HL-60 (cell line): Measurements from ENCODE around the gene MPZL3.

Experiments used
- POLR2AphosphoS5 ChIP-seq: IDR thresholded peaks from 2 replicates; pipeline ENCODE4 v1.6.1; 2012; ENCODE audit warnings: low read depth
- SPI1 ChIP-seq: IDR thresholded peaks from 2 replicates; pipeline ENCODE4 v1.6.1; 2012; ENCODE audit warnings: low read depth, mild to moderate bottlenecking, borderline replicate concordance
- TF ChIP-seq, protein P1 (sequence below): IDR thresholded peaks from one replicate; pipeline ENCODE4 v1.5.1; 2011; ENCODE audit warnings: low read length, control low read depth, inconsistent platforms; ENCODE audit not compliant: insufficient read depth
- TF ChIP-seq, protein P2 (sequence below): IDR thresholded peaks from 2 replicates; pipeline ENCODE4 v1.6.1; 2012; ENCODE audit warnings: low read depth; ENCODE audit not compliant: insufficient replicate concordance

DNA sequence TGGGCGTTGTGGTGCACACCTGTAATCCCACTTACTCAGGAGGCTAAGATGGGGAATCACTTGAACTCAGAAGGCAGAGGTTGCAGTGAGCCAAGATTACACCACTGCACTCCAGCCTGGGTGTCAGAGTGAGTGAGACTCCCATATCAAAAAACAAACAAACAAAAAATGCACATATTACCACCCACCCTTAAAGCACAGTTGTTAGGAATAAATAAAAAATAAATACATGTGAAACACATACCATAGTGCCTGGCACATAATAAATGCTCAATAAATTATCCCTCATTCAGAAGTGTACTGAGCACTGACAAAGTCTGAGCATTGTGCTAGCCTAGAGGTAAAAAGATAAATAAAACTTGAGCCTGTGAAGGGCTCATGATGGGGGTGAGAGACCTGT is 18.3 kb downstream of the MPZL3 start:
- TF ChIP-seq, protein P1, sequence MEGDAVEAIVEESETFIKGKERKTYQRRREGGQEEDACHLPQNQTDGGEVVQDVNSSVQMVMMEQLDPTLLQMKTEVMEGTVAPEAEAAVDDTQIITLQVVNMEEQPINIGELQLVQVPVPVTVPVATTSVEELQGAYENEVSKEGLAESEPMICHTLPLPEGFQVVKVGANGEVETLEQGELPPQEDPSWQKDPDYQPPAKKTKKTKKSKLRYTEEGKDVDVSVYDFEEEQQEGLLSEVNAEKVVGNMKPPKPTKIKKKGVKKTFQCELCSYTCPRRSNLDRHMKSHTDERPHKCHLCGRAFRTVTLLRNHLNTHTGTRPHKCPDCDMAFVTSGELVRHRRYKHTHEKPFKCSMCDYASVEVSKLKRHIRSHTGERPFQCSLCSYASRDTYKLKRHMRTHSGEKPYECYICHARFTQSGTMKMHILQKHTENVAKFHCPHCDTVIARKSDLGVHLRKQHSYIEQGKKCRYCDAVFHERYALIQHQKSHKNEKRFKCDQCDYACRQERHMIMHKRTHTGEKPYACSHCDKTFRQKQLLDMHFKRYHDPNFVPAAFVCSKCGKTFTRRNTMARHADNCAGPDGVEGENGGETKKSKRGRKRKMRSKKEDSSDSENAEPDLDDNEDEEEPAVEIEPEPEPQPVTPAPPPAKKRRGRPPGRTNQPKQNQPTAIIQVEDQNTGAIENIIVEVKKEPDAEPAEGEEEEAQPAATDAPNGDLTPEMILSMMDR = no peak
- TF ChIP-seq POLR2AphosphoS5 (no peak), SPI1 (no peak)
- TF ChIP-seq, protein P2, sequence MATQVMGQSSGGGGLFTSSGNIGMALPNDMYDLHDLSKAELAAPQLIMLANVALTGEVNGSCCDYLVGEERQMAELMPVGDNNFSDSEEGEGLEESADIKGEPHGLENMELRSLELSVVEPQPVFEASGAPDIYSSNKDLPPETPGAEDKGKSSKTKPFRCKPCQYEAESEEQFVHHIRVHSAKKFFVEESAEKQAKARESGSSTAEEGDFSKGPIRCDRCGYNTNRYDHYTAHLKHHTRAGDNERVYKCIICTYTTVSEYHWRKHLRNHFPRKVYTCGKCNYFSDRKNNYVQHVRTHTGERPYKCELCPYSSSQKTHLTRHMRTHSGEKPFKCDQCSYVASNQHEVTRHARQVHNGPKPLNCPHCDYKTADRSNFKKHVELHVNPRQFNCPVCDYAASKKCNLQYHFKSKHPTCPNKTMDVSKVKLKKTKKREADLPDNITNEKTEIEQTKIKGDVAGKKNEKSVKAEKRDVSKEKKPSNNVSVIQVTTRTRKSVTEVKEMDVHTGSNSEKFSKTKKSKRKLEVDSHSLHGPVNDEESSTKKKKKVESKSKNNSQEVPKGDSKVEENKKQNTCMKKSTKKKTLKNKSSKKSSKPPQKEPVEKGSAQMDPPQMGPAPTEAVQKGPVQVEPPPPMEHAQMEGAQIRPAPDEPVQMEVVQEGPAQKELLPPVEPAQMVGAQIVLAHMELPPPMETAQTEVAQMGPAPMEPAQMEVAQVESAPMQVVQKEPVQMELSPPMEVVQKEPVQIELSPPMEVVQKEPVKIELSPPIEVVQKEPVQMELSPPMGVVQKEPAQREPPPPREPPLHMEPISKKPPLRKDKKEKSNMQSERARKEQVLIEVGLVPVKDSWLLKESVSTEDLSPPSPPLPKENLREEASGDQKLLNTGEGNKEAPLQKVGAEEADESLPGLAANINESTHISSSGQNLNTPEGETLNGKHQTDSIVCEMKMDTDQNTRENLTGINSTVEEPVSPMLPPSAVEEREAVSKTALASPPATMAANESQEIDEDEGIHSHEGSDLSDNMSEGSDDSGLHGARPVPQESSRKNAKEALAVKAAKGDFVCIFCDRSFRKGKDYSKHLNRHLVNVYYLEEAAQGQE = no peak
